DMS153 (cell line): ENCODE data around the gene CACUL1.
A peak's percentile ranks its signal among the peaks of the same experiment; 100 is the strongest.

Experiments
- DNase-seq: peaks from one replicate; lab custom pipeline; 2025; lab: John Stamatoyannopoulos, UW

Gene CACUL1

GRCh38 chr10:118732245-118733165, 22.3 kb downstream of the CACUL1 start:
- no peak for DNase-seq

GRCh38 chr10:118730756-118731456, 23.9 kb downstream of the CACUL1 start:
- DNase-seq, result no peak

- DNase-seq, result peak; percentile 1
These were observed 25.0 kb downstream of the CACUL1 start for GRCh38 chr10:118729641-118730258.

- no peak for DNase-seq
These were observed 25.6 kb downstream of the CACUL1 start for GRCh38 chr10:118729200-118729599.

- no peak for DNase-seq
These were observed 28.8 kb downstream of the CACUL1 start for GRCh38 chr10:118725886-118726500.

- DNase-seq, result no peak
These were observed 31.3 kb downstream of the CACUL1 start for GRCh38 chr10:118723466-118723865.

GRCh38 chr10:118721539-118721876, 33.3 kb downstream of the CACUL1 start:
- no peak for DNase-seq

GRCh38 chr10:118720685-118721538, 33.9 kb downstream of the CACUL1 start:
- peak; percentile 9 for DNase-seq

- no peak for DNase-seq
These were observed 40.4 kb downstream of the CACUL1 start for GRCh38 chr10:118714366-118714765.

GRCh38 chr10:118712930-118713634, 41.7 kb downstream of the CACUL1 start:
- DNase-seq, result no peak

- DNase-seq, result no peak
These were observed 42.7 kb downstream of the CACUL1 start for GRCh38 chr10:118712080-118712479.

GRCh38 chr10:118710487-118710886, 44.3 kb downstream of the CACUL1 start:
- DNase-seq, result no peak

- DNase-seq, result no peak
These were observed 46.2 kb downstream of the CACUL1 start for GRCh38 chr10:118708571-118708970.

GRCh38 chr10:118704711-118705110, 50.1 kb downstream of the CACUL1 start:
- DNase-seq, result no peak

- no peak for DNase-seq
These were observed 53.0 kb downstream of the CACUL1 start for GRCh38 chr10:118701529-118702323.

GRCh38 chr10:118698421-118698820, 56.3 kb downstream of the CACUL1 start:
- no peak for DNase-seq

- no peak for DNase-seq
These were observed 59.9 kb downstream of the CACUL1 start for GRCh38 chr10:118694848-118695247.

- no peak for DNase-seq
These were observed 61.9 kb downstream of the CACUL1 start for GRCh38 chr10:118692872-118693271.

- DNase-seq, result no peak
These were observed 65.5 kb downstream of the CACUL1 start for GRCh38 chr10:118689070-118689858.
